Measurements from ENCODE around the gene PRDM16. TPM values are rescaled to one million over a fixed set of nuclear protein-coding genes. Genes with fewer than 3 reads are reported as not detected.

Gene PRDM16
- total RNA-seq, 1 experiment from 2014 or later, result 22.3 TPM

- DNase-seq (ENCODE audit: low read depth, low spot score), result no peak
- Histone ChIP-seq H3K4me3 (ENCODE audit: low read depth in 2 of 2, low read length in 2 of 2) (no peak overlapping the region), H3K27ac (ENCODE audit: low read length) (no peak overlapping the region), H3K9me3 (ENCODE audit: control insufficient read depth, insufficient read depth, low read depth, low read length) (no peaks in the 10 kb centered on the region), H3K27me3 (ENCODE audit: control insufficient read depth, insufficient read depth, low read length) (no peaks in the 10 kb centered on the region), H3K36me3 (ENCODE audit: control insufficient read depth, insufficient read depth, low read length) (peaks cover 6% of the 10 kb centered on the region; the same call in 1 of the 2 replicates), H3K4me1 (ENCODE audit: control insufficient read depth, insufficient read depth, low read length) (no peaks in the 10 kb centered on the region)
- 0 out of 2 replicates have a peak, but pooled peaks have one; percentile 24 for ATAC-seq
- ChIA-PET POLR2A (no interaction called here), CTCF (interaction anchor here (0.7 to 1.0 kb wide), 5 partner anchors 17 to 412 kb away, joined by 3 to 8 read pairs (median 4); no protein-coding TSS in a partner anchor)
- TF ChIP-seq SIN3A (IDR thresholded peaks at IDR 0.05; ENCODE audit: borderline replicate concordance, insufficient read depth, low read depth, low read length), result no peak
- TF ChIP-seq CTCF (IDR thresholded peaks at IDR 0.05), result no peak
- TF ChIP-seq REST (IDR thresholded peaks at IDR 0.05; ENCODE audit: insufficient read depth in 1 of 2, low read depth in 2 of 2, low read length in 1 of 2), result no peak
- no peak for TF ChIP-seq POLR2AphosphoS5 (IDR thresholded peaks at IDR 0.05; ENCODE audit: low read depth, low read length)
- TF ChIP-seq TCF7L2 (IDR thresholded peaks at IDR 0.05; ENCODE audit: low read depth, low read length), result no peak
- in situ Hi-C loops (cut with HindIII; ENCODE audit: low pct_unique_long_range_greater_than_20kb, low sequenced_read_pairs) (no loop called here), intact Hi-C loops (cut with micrococcal nuclease; ENCODE audit: unreplicated experiment) (loop anchor here (5.0 kb wide), 2 partner anchors 357 to 412 kb away; partner anchors contain the start of gene PRDM16)
- BruUV-seq (replicated peaks), result no TSS peak
Observed at GRCh38 chr1:3423896-3424611, 355.1 kb downstream of the PRDM16 start.

GRCh38 chr1:3425486-3426215, 356.6 kb downstream of the PRDM16 start:
- in situ Hi-C loops (cut with HindIII; ENCODE audit: low pct_unique_long_range_greater_than_20kb, low sequenced_read_pairs) (no loop called here), intact Hi-C loops (cut with micrococcal nuclease; ENCODE audit: unreplicated experiment) (no loop called here)
- POLR2A ChIA-PET, result no interaction called here
- no peaks in the 10 kb centered on the region for H3K4me1 ChIP-seq (ENCODE audit: control insufficient read depth, insufficient read depth, low read length)
- H3K36me3 ChIP-seq (ENCODE audit: control insufficient read depth, insufficient read depth, low read length), result peaks cover 6% of the 10 kb centered on the region; the same call in 1 of the 2 replicates
- no peak for ATAC-seq
- no peaks in the 10 kb centered on the region for H3K27me3 ChIP-seq (ENCODE audit: control insufficient read depth, insufficient read depth, low read length)
- no peak for TF ChIP-seq POLR2AphosphoS5 (IDR thresholded peaks at IDR 0.05; ENCODE audit: low read depth, low read length)
- TF ChIP-seq REST (IDR thresholded peaks at IDR 0.05; ENCODE audit: insufficient read depth in 1 of 2, low read depth in 2 of 2, low read length in 1 of 2), result no peak
- no peak for TF ChIP-seq SIN3A (IDR thresholded peaks at IDR 0.05; ENCODE audit: borderline replicate concordance, insufficient read depth, low read depth, low read length)
- no peak for TF ChIP-seq CTCF (IDR thresholded peaks at IDR 0.05)
- no peak for TF ChIP-seq TCF7L2 (IDR thresholded peaks at IDR 0.05; ENCODE audit: low read depth, low read length)
- no peak overlapping the region for H3K4me3 ChIP-seq (ENCODE audit: low read depth in 2 of 2, low read length in 2 of 2)
- no peak for DNase-seq (ENCODE audit: low read depth, low spot score)
- no TSS peak for BruUV-seq (replicated peaks)
- H3K27ac ChIP-seq (ENCODE audit: low read length), result no peak overlapping the region
- H3K9me3 ChIP-seq (ENCODE audit: control insufficient read depth, insufficient read depth, low read depth, low read length), result no peaks in the 10 kb centered on the region
- CTCF ChIA-PET, result interaction anchor here (0.6 to 1.0 kb wide), 4 partner anchors 76 to 357 kb away, joined by 3 to 8 read pairs (median 6); no protein-coding TSS in a partner anchor
